Vagina (tissue), 2 donors: ENCODE results near the gene CLEC4G. TPM values are rescaled to one million over a fixed set of nuclear protein-coding genes. Genes with fewer than 3 reads are reported as not detected.

ENCODE experiments used
- DNase-seq, 2 donors: peaks; one replicate each; pipeline ENCODE4 v3.0.0-alpha.2; 2017; ENCODE audit errors: extremely low spot score in 2 of 2
- H3K27ac ChIP-seq: fragments of 200-600 bp; sonication (generic); one replicate; pipeline ENCODE4 v1.5.1; 2019
- H3K27me3 ChIP-seq: fragments of 200-600 bp; sonication (generic); one replicate; pipeline ENCODE4 v1.5.1; 2019
- H3K36me3 ChIP-seq, 2 donors: fragments of 200-600 bp; sonication (generic); one replicate each; pipeline ENCODE4 v1.5.1; 2017 to 2019
- H3K4me1 ChIP-seq: fragments of 200-600 bp; sonication (generic); one replicate; pipeline ENCODE4 v1.5.1; 2019
- H3K4me3 ChIP-seq, 2 donors: fragments of 200-600 bp; sonication (generic); 1 replicate in 1 of 2; 2 replicates in 1 of 2; pipeline ENCODE4 v1.5.1; 2016 to 2019
- H3K9me3 ChIP-seq: fragments of 200-600 bp; sonication (generic); one replicate; pipeline ENCODE4 v1.5.1; 2019
- CTCF ChIP-seq, 3 experiments: fragments of 450-650 bp in 2 of 3; fragments of 200-600 bp in 1 of 3; sonication (generic) in 1 of 3; IDR thresholded peaks; one replicate each; pipeline ENCODE4 v1.5.1; 2017 to 2019; ENCODE audit warnings: antibody characterized with exemption in 3 of 3, mild to moderate bottlenecking in 2 of 3, moderate library complexity in 2 of 3
- POLR2A ChIP-seq, 2 donors: fragments of 450-650 bp; IDR thresholded peaks; one replicate each; pipeline ENCODE4 v1.6.1; 2017; ENCODE audit warnings: antibody characterized with exemption in 2 of 2, mild to moderate bottlenecking in 2 of 2, moderate library complexity in 2 of 2
- POLR2AphosphoS5 ChIP-seq, 2 donors: sonication (generic); formaldehyde crosslinking; IDR thresholded peaks; one replicate each; pipeline ENCODE4 v1.9.0; 2017; ENCODE audit warnings: antibody characterized with exemption in 2 of 2, mild to moderate bottlenecking in 2 of 2, low read depth in 1 of 2; ENCODE audit not compliant: insufficient read depth in 1 of 2
- intact Hi-C: fragments of 100-400 bp; cut with DNase I; formaldehyde crosslinking; loops from one replicate; pipeline ENCODE4 v1.15.1; 2023
- total RNA-seq: library from RNA; depleted of rRNA; stranded (reverse); fragments of >200 nt; gene quantifications from one replicate; pipeline ENCODE4 v1.2.3, GENCODE V29; 2016

CLEC4G gene
- total RNA-seq, 1 donor from 2014 or later: 0.98 TPM

GRCh38 chr19:7725791-7726190 is 6.1 kb downstream of the CLEC4G start:
- TF ChIP-seq POLR2A (IDR thresholded peaks at IDR 0.05): no peak
- no peak for TF ChIP-seq CTCF (IDR thresholded peaks at IDR 0.05)
- no peak for TF ChIP-seq POLR2AphosphoS5 (IDR thresholded peaks at IDR 0.05; ENCODE audit: insufficient read depth in 1 of 2, low read depth in 1 of 2)
- Histone ChIP-seq H3K36me3 (no peaks in the 10 kb centered on the region), H3K27me3 (peaks cover 7% of the 10 kb centered on the region), H3K27ac (no peak overlapping the region), H3K4me1 (no peaks in the 10 kb centered on the region), H3K9me3 (no peaks in the 10 kb centered on the region), H3K4me3 (no peak overlapping the region)
- intact Hi-C loops: no loop called here
- no peak for DNase-seq

DNA sequence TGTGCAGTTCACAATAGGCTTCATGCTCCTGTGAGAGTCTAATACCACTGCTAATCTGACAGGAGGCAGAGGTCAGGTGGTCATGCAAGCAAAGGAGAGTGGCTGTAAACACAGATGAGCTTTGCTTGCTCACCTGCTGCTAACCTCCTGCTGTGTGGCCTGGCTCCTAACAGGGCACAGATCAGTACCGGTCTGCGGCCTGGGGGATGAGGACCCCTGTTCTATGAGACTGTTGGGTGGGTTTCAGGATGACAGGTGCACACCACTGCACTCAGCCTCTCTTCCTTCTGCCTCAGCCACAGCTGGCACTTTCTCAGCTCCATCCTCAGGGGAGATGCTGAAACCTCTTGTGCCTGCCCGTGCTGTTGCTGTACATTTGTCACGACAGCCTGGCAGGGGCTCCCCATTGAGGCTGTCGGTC is 9.7 kb downstream of the CLEC4G start:
- TF ChIP-seq POLR2A (IDR thresholded peaks at IDR 0.05): no peak
- TF ChIP-seq CTCF (IDR thresholded peaks at IDR 0.05): no peak
- no peak for TF ChIP-seq POLR2AphosphoS5 (IDR thresholded peaks at IDR 0.05; ENCODE audit: insufficient read depth in 1 of 2, low read depth in 1 of 2)
- Histone ChIP-seq H3K9me3 (no peaks in the 10 kb centered on the region), H3K4me3 (no peak overlapping the region), H3K27ac (no peak overlapping the region), H3K27me3 (no peaks in the 10 kb centered on the region), H3K4me1 (no peaks in the 10 kb centered on the region), H3K36me3 (no peaks in the 10 kb centered on the region)
- DNase-seq: no peak
- intact Hi-C loops: no loop called here

GRCh38 chr19:7720351-7720750 is 11.6 kb downstream of the CLEC4G start:
- intact Hi-C loops: no loop called here
- H3K27ac ChIP-seq: no peak overlapping the region
- no peak for TF ChIP-seq POLR2A (IDR thresholded peaks at IDR 0.05)
- no peaks in the 10 kb centered on the region for H3K4me1 ChIP-seq
- H3K36me3 ChIP-seq: no peaks in the 10 kb centered on the region
- no peak overlapping the region for H3K4me3 ChIP-seq
- H3K9me3 ChIP-seq: no peaks in the 10 kb centered on the region
- H3K27me3 ChIP-seq: no peaks in the 10 kb centered on the region
- DNase-seq: no peak

DNA sequence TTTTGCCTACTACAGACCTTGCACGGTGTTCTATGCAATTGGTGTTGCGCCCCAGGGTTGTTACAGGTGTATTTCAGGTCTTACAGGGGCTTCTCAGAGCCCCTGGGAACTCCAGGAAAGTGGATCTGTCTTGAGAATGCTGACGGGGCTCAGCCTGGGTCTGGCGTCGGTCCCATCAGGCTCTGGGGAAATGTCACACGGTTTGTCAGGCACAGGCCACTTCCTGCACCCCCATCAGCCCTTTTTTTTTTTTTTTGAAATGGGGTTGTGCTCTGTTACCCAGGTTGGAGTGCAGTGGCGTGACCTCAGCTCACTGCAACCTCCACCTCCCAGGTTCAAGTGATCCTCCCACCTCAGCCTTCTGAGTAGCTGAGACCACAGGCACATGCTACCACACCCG is 13.2 kb downstream of the CLEC4G start:
- intact Hi-C loops: no loop called here
- no peak for DNase-seq
- TF ChIP-seq POLR2A (IDR thresholded peaks at IDR 0.05) (no peak), POLR2AphosphoS5 (IDR thresholded peaks at IDR 0.05; ENCODE audit: insufficient read depth in 1 of 2, low read depth in 1 of 2) (no peak), CTCF (IDR thresholded peaks at IDR 0.05) (no peak)
- Histone ChIP-seq H3K4me1 (no peaks in the 10 kb centered on the region), H3K27me3 (no peaks in the 10 kb centered on the region), H3K4me3 (no peak overlapping the region), H3K27ac (no peak overlapping the region), H3K9me3 (no peaks in the 10 kb centered on the region), H3K36me3 (no peaks in the 10 kb centered on the region)

DNA sequence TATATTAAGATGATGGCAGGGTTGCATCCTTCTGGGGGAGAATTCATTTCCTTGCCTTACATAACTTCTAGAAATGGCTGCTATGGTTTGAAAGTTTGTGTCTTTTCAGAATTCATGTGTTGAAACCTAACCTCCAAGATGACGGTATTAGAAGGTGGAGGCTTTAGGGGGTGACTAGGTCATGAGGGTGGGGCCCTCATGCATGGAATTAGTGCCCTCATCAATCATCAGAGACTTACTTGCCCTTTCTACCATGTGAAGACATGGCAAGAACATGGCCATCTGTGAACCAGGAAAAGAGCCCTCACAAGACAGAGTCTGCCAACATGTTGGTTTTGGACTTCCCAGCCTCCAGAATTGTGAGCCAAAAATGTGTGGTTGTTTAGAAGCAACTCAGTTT is 15.1 kb downstream of the CLEC4G start:
- no peaks in the 10 kb centered on the region for H3K27me3 ChIP-seq
- no peaks in the 10 kb centered on the region for H3K9me3 ChIP-seq
- intact Hi-C loops: no loop called here
- H3K27ac ChIP-seq: no peak overlapping the region
- no peak overlapping the region for H3K4me3 ChIP-seq
- no peak for TF ChIP-seq POLR2A (IDR thresholded peaks at IDR 0.05)
- TF ChIP-seq POLR2AphosphoS5 (IDR thresholded peaks at IDR 0.05; ENCODE audit: insufficient read depth in 1 of 2, low read depth in 1 of 2): no peak
- TF ChIP-seq CTCF (IDR thresholded peaks at IDR 0.05): no peak
- no peaks in the 10 kb centered on the region for H3K4me1 ChIP-seq
- DNase-seq: no peak
- H3K36me3 ChIP-seq: no peaks in the 10 kb centered on the region

GRCh38 chr19:7715671-7716070 is 16.2 kb downstream of the CLEC4G start:
- DNase-seq: no peak
- H3K9me3 ChIP-seq: no peaks in the 10 kb centered on the region
- no peaks in the 10 kb centered on the region for H3K36me3 ChIP-seq
- no peak overlapping the region for H3K27ac ChIP-seq
- H3K4me3 ChIP-seq: no peak overlapping the region
- no peaks in the 10 kb centered on the region for H3K4me1 ChIP-seq
- H3K27me3 ChIP-seq: no peaks in the 10 kb centered on the region
- intact Hi-C loops: no loop called here
- TF ChIP-seq POLR2A (IDR thresholded peaks at IDR 0.05): no peak
- TF ChIP-seq POLR2AphosphoS5 (IDR thresholded peaks at IDR 0.05; ENCODE audit: insufficient read depth in 1 of 2, low read depth in 1 of 2): no peak
- TF ChIP-seq CTCF (IDR thresholded peaks at IDR 0.05): no peak
